HL-60/S4 treated with retinoic acid at 250 ng/mL for 4 days and 3 days (cell line): ENCODE results near the gene CD247.

Source experiments
- in situ Hi-C: fragments of 300-500 bp; cut with MboI; formaldehyde crosslinking; loops from 2 replicates; pipeline ENCODE4 v1.7.0; 2022; ENCODE audit warnings: low sequenced_read_pairs

CD247 gene

DNA sequence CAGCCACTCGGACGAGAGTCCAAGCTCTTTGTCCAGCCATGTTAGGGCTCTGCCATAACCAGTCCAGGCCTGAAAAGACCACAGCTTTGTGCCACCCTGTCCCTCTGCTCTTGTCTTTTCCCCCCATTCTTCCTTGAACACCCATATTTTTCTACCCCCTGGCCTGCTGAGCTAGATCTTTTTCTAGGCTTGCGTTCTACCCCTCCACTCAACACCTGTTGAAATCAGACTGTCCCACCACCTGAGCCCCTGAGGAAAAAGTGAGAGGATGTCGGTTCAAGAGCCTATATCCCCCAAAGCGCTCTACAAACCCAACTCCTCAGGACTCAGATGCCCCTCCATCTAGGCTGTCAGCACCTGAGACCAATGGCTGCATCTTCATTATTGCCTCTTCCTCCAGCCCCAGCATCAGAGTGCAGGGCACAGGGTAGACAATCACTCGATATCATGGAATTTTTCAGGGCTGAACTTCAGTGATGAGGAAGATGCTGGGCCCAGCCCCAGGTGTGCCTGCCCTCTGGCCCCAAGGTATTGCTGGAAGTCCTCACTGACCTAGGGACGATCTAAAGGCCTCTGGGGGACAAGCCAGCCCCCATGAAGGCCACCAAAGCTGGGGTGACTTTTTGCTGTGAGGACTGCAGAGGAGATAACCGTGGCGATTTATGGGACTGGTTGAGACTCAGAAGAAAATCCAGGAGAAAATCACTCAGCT is 75.3 kb downstream of the CD247 start:
- in situ Hi-C loops, result loop anchor here (5.0 to 25.0 kb wide), 3 partner anchors 181 to 531 kb away; no protein-coding TSS in a partner anchor

DNA sequence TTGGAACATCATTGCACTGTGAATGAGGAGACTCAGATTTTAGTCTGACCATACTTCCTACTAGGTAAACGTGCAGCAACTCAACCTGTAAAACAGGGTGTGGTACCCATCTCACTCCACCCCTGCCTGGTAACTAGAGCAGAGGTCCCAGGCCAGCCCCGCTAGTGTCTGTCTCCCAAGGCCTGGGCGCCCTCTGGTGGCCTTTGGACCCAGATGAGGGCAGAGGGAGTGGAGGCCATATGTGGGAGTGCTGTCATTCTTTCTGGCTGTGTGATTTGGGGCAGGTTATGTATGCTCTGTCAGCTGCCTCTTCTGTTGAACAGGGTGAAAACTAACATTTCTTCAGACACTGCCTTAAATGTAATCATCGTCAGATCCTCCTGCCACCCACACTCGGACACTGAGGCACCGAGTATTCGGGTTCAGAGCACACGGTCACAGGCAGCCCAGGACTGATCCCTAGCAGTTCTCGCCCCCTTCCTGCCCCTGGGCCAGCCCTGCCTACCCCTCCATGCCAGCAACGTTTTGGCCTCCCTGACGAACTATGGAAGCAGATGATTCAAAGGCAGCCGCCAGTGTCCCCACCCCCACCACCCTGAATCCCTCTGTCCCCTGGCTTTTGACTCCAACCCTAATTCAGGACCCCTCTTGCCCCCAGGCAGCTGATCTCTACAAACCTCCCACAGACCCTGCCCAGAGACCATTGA is 76.0 kb downstream of the CD247 start:
- in situ Hi-C loops, result loop anchor here (5.0 to 25.0 kb wide), 3 partner anchors 180 to 530 kb away; no protein-coding TSS in a partner anchor

DNA sequence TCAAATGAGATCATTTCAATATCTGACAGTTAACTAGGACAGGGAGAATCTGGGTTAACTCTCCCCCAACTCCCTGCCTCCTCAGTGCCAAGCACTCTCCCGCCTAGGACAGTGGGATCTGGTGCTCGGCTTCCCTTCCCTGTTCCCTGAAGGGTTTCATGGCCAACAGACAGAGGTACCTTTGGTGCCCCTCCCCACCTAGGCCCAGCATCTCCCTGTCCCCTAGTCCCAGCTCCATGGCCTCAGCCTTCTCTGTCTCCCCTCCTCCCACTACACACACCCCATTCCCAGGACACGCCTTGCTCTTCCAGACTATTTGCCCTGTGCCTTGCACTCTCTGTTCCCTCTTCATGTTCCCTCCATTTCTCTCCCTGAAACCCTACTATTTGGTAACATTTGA is 77.1 kb downstream of the CD247 start:
- in situ Hi-C loops, result loop anchor here (5.0 to 25.0 kb wide), 3 partner anchors 179 to 529 kb away; no protein-coding TSS in a partner anchor

DNA sequence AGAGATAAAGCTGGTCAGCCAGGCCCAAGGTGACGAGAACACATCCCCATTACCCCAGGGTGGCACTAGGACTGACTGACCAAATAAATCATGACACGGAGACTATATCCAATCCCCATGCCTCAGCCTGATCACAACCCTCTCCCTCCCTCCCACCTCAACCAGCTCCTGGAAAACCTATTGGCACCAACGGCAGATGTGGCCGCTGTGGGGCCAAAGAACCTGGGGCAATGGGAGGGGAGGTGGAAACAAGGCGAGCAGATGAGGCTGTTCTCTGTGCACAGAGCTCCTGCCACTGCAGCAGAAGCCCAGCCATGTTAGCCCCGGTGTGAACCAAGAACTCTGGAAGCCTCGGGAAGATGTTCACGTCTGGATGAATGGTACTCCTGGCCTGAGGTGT is 77.6 kb downstream of the CD247 start:
- in situ Hi-C loops, result loop anchor here (5.0 to 25.0 kb wide), 3 partner anchors 178 to 528 kb away; no protein-coding TSS in a partner anchor

DNA sequence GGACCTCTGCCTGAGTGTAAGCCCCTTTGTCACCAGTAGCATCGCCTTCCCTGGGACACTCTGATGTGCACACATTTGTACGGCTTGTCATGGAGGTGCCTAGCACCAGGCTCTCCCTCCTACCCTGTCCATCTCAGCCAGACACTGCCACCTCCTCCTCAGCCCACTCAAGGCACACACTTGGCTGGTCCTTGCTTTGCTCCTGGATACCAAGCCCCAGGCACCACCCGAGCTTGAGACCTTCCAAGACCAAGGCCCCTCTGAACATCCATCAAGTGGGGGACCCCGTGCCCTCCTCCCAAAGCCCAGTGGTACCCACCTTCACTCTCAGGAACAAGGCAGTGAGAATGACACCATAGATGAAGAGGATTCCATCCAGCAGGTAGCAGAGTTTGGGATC is 78.0 kb downstream of the CD247 start:
- in situ Hi-C loops, result loop anchor here (5.0 to 25.0 kb wide), 3 partner anchors 178 to 528 kb away; no protein-coding TSS in a partner anchor

DNA sequence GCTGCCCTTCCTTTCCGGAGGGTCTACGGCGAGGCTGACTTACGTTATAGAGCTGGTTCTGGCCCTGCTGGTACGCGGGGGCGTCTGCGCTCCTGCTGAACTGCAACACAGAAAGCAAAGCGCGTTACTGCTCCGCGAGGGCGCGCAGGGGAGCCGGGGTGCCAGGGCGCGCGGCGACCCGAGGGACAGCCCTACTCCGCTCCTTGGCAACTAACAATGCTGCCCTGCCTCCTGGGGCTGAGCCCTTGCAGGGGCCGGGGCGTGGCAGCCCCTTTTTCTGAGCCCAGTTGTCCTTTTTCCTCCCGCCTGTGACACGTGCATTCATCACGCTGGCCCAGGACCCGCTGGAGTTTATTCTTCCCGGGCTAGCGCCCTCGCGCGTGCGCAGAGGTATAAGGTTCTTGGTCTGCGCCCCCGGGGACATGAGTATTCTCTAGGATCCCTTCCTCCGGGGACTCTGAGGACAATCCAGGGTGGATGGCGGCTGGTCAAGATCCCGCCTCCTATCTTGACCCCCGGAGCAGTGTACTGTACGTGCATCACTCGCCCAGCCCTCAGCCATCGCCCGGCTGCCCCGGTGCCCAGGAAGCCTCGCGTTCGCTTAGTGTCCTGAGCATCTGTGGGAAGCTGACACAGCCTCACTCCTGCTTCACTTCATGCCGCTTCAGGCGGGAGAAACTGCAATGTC is 78.9 kb downstream of the CD247 start:
- in situ Hi-C loops, result loop anchor here (25.0 kb wide), 2 partner anchors 377 to 527 kb away; no protein-coding TSS in a partner anchor

DNA sequence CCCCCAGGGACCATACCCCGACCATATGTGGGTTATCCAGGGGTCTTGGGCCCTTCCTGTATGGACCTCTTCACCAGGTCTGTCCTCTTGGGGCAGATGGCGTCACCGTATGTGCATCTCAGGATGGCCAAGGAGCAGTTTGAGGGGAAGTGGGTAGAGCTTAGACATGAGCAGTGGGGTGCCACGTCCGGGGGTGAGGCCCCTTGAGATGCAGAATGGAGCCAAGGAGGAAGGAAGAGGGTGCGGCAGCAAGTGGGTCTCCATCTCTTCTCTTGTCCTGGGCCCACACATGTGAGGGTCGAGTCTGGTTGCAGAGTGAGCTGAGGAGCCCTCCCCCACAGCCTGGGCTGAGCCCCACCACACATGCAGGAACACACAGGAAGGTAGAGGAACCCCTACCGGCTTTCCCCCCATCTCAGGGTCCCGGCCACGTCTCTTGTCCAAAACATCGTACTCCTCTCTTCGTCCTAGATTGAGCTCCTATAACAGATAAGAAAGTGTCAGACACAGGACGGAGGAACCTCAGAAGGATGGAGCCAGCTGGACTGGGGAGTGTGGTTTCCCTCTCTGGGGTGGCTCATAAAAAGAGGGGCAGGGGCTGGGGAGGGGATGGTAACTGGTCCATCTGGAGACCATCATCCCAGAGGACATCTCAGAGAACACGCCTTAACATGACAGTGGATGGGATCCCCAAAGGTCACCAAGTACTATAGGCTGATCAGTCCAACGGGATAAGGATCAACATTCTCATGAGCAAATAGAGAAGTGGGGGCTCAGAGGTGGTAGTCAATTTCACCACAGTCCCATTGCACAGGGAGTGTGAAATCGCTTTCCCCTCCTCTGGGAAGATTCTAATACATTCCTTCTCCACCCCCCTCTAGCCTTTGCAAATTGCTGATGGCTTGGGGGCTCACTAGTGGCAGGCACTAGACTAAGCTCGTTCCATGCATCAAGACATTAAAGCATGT is 79.9 kb downstream of the CD247 start:
- in situ Hi-C loops, result loop anchor here (25.0 kb wide), 2 partner anchors 376 to 526 kb away; no protein-coding TSS in a partner anchor

DNA sequence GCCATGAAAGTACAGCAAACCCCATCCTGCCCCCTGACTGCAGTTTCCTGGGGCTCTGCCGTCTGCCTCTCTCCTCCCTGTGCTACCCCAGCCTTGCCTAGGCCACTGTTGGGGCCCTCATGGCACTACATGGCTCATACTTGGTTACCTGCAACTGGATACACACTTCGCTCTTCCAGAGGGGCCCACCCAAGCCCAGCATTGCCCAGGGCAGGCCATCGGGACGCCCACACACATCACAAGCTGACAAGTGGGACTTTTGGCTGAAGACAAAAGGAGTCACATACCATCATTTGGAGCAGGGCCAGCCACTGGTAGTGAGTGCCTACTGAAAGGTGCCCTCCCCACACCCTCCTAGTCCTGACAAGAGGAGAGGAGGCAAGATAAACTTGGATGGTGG is 82.8 kb downstream of the CD247 start:
- in situ Hi-C loops, result loop anchor here (25.0 kb wide), 2 partner anchors 373 to 523 kb away; no protein-coding TSS in a partner anchor

DNA sequence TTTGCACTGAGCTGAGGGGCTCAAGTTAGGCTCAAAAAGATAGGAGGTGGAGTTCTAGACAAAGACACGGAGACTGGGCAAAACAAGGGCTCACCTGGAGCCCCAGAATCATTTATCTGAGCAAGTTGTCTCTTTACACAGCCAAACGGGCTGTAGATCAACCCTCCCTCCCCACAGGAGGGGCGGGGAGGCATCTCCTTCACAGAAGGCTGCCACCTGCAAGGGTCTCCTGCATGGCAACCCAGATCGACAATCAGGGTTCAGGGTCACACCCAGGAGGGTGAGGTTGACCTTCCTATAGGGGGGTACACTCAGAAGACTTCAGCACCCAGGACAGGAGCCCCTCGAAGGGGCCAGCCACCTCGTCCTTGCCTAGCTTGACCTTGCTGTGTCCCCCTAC is 84.0 kb downstream of the CD247 start:
- in situ Hi-C loops, result loop anchor here (25.0 kb wide), 2 partner anchors 372 to 522 kb away; no protein-coding TSS in a partner anchor

DNA sequence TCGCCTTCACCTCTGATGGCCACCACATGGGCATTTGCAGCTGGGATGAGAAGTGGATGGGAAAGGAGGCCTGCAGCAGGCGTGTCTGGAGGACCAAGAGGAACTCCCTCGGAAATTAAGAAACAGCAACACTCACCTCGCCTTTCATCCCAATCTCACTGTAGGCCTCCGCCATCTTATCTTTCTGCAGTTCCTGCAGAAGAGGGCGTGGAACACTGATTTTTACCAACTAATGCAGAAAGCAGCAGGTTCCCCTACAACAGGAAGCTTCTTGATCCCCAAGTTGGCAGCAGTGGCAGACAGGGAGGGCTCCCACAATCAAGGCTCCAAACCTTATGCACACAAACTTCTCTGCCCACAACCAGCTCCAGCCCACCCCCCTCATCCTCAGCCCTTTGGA is 84.4 kb downstream of the CD247 start:
- in situ Hi-C loops, result loop anchor here (25.0 kb wide), 2 partner anchors 372 to 522 kb away; no protein-coding TSS in a partner anchor

DNA sequence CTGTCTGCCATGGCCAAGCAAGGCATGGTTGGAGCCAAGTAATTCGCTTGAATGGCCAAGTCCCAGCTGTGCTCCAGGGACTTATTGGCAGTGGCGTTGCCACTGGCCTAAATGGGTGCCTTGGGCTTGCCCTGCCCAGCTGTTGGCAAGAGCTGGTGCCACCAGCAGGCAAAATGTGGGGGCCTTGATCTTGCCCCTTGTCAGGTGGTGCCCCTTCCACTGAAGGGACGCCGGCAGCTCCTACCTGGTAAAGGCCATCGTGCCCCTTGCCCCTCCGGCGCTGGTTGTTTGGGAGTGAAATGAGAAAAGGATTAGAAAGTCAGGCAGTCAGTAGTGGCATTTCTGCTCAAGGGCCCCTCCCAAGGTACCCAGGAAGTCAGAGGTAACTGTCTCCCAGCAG is 85.5 kb downstream of the CD247 start:
- in situ Hi-C loops, result loop anchor here (25.0 kb wide), 2 partner anchors 370 to 520 kb away; no protein-coding TSS in a partner anchor

DNA sequence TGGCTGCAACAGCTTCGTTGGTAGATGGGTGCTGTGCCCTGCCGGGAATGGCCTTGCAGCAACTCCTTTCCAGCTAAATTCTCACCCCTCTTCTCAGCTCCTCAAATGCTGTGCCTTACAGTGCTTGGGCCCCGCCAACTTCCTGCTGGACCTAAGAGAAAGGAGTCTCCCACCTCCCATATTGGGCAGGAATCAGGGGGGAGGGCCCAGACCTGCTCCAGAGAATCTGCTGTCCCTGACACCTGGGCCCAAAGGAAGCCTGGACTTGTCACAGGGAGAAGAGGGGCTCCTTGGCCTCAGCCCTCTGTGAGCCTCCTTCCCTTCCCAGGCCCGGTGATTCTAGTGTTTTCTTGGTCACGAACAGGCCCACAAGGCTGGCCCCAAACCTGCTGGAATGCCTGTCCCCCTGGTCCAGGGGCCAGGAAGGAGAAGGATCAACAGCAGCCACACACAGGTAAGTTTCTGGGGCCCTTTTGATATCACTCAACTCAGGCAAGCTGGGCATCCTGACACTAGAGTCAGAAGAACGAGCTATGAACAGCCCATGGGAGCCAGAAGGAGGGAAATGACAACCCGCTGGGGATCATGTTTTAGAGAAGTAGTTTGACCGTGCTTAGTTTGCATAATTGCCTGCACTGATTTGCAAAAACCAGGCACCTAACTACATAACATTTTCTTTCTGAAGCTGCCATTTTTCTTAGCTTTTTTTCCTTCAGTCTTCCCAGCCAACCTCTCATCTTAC is 86.2 kb downstream of the CD247 start:
- in situ Hi-C loops, result loop anchor here (25.0 kb wide), 2 partner anchors 370 to 520 kb away; no protein-coding TSS in a partner anchor

DNA sequence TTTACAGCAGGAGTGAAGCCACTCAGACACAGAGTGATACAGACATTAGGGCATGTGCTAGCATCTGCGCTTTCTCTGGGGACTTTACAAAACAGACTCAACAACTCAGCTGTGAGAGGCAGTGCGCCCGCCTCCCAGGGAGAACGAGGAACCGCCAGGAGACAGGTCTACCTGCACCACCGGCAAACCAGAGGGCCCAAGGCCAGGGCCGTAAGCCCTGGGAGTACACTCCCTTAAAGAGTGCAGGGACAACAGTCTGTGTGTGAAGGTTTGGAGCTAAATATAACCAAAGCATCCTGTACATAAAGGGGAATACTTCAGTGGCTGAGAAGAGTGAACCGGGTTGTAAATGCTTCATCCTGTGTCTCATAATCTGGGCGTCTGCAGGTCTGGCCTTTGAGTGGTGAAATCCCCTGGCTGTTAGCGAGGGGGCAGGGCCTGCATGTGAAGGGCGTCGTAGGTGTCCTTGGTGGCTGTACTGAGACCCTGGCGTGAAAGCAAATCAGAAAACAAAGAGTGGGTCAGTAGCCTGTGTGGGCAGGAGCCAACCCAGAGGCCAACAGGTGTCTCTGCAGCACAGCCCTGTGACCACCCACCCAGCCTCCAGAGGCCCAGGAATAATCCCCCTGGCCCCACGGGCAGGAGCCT is 86.9 kb downstream of the CD247 start:
- in situ Hi-C loops, result loop anchor here (25.0 kb wide), 2 partner anchors 369 to 519 kb away; no protein-coding TSS in a partner anchor

DNA sequence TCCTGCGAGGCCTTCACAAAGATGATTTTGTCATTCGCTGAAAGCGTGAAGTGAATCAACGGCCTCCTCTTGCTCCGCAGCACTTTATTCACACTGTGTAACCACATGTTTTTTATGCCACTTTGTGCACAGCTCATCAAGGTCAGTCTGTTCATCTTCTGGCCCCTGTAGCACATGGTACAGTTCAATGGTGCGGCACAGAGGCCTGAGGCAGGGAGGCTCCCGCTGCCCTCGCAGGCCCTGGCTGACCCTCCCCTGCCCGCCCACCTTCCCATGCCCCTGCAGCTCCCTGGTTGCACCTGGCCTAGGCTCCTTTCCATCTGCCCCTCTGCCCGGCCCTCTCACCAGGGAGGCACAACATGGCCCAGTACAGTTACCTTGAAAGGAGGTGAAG is 87.5 kb downstream of the CD247 start:
- in situ Hi-C loops, result loop anchor here (25.0 kb wide), 2 partner anchors 369 to 519 kb away; no protein-coding TSS in a partner anchor

DNA sequence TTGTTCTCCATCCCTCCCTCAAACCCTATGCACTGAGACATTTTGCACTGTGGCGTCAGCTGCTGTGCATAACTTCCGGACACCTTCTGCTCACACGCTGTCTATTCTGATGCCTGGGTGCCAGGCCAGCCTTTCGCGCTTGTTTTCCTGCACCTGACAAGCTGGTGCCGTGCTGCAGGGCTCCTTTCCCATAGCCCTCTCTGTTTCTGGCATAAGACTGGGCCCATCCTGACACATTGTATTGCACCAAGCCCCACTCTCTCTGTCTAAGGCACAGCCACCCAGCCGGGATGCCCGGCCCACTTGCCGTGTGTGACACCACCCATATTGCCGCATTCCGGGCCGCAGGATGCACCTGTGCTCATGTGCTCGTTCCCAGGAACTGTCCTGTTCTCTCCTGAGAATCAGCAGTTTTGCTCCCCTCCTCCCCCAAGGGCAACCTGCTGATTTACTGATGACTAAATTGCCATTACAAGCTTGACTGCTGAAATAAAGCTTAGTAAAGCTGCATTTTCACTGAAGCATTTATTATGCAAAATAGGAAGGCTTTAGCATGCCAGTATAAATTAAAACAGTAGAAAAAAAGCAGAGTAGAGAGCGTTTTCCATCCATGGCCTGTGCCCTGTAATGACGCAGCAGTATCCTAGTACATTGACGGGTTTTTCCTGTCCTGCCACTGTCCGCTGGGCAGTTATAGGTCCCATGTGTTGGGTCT is 88.0 kb downstream of the CD247 start:
- in situ Hi-C loops, result loop anchor here (25.0 kb wide), 2 partner anchors 368 to 518 kb away; no protein-coding TSS in a partner anchor

DNA sequence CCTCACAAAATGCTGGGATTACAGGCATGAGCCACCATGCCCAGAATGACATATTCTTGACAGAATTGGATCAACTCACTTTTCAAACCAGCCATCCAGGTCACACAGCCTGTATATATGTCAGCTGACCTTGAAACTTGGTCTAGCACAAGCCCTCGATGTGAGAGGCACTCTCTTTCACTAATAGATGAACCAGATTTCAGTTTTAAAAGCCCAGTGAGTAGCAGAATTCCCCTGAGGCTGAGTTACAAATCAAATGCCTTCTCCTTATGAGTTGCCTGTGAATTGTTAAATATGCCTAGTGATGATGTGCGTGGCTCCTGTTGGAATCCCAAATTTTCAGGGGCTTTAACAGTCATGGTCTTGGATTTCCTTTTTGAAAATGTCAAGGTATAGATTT is 88.7 kb downstream of the CD247 start:
- in situ Hi-C loops, result loop anchor here (25.0 kb wide), 2 partner anchors 367 to 517 kb away; no protein-coding TSS in a partner anchor

DNA sequence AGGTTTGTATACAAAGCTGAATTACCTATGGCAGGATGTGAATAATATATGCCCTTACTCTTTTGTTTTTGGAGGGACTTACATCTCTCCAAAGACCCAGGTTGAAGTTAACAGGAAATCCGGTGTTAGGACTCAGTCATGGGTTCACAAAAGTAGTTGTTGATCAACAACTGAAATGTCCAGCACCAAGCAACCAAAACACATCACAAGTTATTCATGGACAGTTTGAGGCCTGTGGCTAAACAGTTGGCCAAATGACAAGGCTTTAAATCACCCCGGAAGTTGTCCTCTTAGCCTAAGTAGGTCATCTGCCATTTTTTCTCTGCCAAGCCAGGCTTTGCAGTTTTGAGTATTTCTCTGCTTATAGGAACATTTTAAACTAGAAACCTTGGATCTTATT is 89.9 kb downstream of the CD247 start:
- in situ Hi-C loops, result loop anchor here (25.0 kb wide), 2 partner anchors 366 to 516 kb away; no protein-coding TSS in a partner anchor
